Measurements from ENCODE around the gene KRTAP12-2. TPM values are rescaled to one million over a fixed set of nuclear protein-coding genes. Genes with fewer than 3 reads are reported as not detected.

KRTAP12-2 gene
- polyA plus RNA-seq, 1 donor (not counting 4 experiments of a cell fraction or from before 2014, with no cell fraction given) = not detected

DNA sequence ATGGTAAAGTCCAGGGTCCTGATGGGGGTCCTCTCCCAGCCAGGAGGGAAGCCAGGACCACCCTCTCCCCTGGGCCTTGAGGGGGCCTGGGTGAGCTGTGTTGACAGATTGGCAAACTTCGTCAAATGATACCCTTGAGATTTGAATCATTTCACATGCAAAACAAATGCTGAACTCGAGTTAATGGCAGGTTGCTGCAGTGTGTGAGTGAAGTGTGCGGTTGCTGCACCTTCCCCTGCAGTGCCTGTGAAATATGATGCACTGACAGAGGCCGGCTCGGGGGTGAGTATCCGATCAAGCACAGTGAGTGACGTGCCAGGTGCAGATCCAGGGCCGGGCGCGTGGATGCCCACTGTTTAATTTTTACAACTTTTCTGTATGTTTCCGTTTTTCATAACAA, 20.9 kb upstream of the KRTAP12-2 start:
- H3K27me3 ChIP-seq (ENCODE audit: control insufficient read depth, extremely low read depth, insufficient read depth, low read length) = no peaks in the 10 kb centered on the region
- no peak overlapping the region for H3K4me3 ChIP-seq (ENCODE audit: control insufficient read depth in 2 of 3, extremely low read depth in 1 of 3, insufficient read depth in 2 of 3, low read depth in 1 of 3, low read length in 3 of 3)
- TF ChIP-seq, protein P1, sequence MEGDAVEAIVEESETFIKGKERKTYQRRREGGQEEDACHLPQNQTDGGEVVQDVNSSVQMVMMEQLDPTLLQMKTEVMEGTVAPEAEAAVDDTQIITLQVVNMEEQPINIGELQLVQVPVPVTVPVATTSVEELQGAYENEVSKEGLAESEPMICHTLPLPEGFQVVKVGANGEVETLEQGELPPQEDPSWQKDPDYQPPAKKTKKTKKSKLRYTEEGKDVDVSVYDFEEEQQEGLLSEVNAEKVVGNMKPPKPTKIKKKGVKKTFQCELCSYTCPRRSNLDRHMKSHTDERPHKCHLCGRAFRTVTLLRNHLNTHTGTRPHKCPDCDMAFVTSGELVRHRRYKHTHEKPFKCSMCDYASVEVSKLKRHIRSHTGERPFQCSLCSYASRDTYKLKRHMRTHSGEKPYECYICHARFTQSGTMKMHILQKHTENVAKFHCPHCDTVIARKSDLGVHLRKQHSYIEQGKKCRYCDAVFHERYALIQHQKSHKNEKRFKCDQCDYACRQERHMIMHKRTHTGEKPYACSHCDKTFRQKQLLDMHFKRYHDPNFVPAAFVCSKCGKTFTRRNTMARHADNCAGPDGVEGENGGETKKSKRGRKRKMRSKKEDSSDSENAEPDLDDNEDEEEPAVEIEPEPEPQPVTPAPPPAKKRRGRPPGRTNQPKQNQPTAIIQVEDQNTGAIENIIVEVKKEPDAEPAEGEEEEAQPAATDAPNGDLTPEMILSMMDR (optimal IDR thresholded peaks at IDR 0.05 in 1 of 3, IDR thresholded peaks at IDR 0.05 in 1 of 3, conservative IDR thresholded peaks at IDR 0.05 in 1 of 3; ENCODE audit: extremely low read depth in 1 of 3, insufficient read depth in 2 of 3, low read length in 3 of 3) = no peak
- no peaks in the 10 kb centered on the region for H3K36me3 ChIP-seq (ENCODE audit: control insufficient read depth in 2 of 2, extremely low read depth in 1 of 2, insufficient read depth in 2 of 2, low read length in 2 of 2)
- no peak overlapping the region for H3K9ac ChIP-seq (ENCODE audit: control insufficient read depth, extremely low read depth, insufficient read depth, low read length)
- H3K4me1 ChIP-seq (ENCODE audit: control insufficient read depth, extremely low read depth, insufficient read depth, low read length) = no peaks in the 10 kb centered on the region
- no peaks in the 10 kb centered on the region for H3K79me2 ChIP-seq (ENCODE audit: control insufficient read depth, insufficient read depth, low read length)
- H3K9me1 ChIP-seq (ENCODE audit: control insufficient read depth, extremely low read depth, insufficient read depth, low read length) = no peaks in the 10 kb centered on the region
- H2AFZ ChIP-seq (ENCODE audit: control insufficient read depth, low read length) = no peak overlapping the region
- H4K20me1 ChIP-seq (ENCODE audit: control insufficient read depth, extremely low read depth, insufficient read depth, low read length) = no peaks in the 10 kb centered on the region
- no peak overlapping the region for H3K27ac ChIP-seq (ENCODE audit: control insufficient read depth, insufficient read depth, low read length)
- no peak overlapping the region for H3K4me2 ChIP-seq (ENCODE audit: control insufficient read depth, extremely low read depth, insufficient read depth, low read depth, low read length)
- dilution Hi-C loops (cut with MboI; ENCODE audit: extremely low pct_ligation_motif_present, low sequenced_read_pairs) = no loop called here
- DNase-seq (ENCODE audit: low read depth, low spot score) (no peak), FAIRE-seq (no peak)
- H3K9me3 ChIP-seq (ENCODE audit: control insufficient read depth, low read depth, low read length) = no peaks in the 10 kb centered on the region

DNA sequence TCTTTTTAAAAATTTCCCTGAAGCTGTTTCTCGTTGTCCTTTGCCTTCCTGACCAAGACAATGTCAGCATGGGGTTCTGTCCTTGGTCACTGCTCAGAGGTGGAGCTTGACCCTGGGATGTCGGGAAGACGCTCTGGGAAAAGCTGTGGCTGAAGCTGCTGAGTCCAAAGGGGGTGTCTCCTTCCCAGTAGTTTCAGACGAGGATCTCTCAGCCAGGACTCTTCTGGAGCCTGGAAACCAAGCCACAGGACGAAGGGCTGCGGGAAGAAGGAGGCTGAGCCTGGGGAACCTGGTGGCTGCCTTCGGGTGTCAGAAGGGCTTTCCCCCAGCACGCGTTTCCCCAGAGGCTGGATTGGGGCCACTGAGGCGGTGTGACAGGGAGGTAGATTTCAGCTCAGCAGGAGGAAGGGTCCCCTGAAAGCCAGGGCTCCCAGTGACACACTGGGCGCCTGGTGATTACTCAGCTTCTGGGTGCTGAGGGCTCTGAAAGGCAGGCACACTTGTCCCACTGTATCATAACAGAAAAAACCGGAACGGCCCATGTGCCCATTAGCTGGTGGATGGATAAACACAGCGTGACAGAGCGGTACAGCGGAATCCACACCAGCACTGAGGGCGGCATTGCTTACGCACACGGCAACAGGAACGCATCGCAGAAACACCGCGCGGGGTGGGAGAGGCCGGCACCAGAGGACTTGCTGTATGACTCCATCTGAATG, 20.3 kb upstream of the KRTAP12-2 start:
- Histone ChIP-seq H3K4me3 (ENCODE audit: control insufficient read depth in 2 of 3, extremely low read depth in 1 of 3, insufficient read depth in 2 of 3, low read depth in 1 of 3, low read length in 3 of 3) (no peak overlapping the region), H3K27ac (ENCODE audit: control insufficient read depth, insufficient read depth, low read length) (no peak overlapping the region)
- dilution Hi-C loops (cut with MboI; ENCODE audit: extremely low pct_ligation_motif_present, low sequenced_read_pairs) = no loop called here

More for the DNA sequence above, 20.3 kb upstream of the KRTAP12-2 start:
- FAIRE-seq (no peak), DNase-seq (ENCODE audit: low read depth, low spot score) (no peak)
- no peak overlapping the region for H3K9ac ChIP-seq (ENCODE audit: control insufficient read depth, extremely low read depth, insufficient read depth, low read length)
- H2AFZ ChIP-seq (ENCODE audit: control insufficient read depth, low read length) = no peak overlapping the region
- TF ChIP-seq EZH2 (IDR thresholded peaks at IDR 0.05; ENCODE audit: low read length) = no peak
- TF ChIP-seq, protein P1 (optimal IDR thresholded peaks at IDR 0.05 in 1 of 3, IDR thresholded peaks at IDR 0.05 in 1 of 3, conservative IDR thresholded peaks at IDR 0.05 in 1 of 3; ENCODE audit: extremely low read depth in 1 of 3, insufficient read depth in 2 of 3, low read length in 3 of 3) = no peak
- no peaks in the 10 kb centered on the region for H3K36me3 ChIP-seq (ENCODE audit: control insufficient read depth in 2 of 2, extremely low read depth in 1 of 2, insufficient read depth in 2 of 2, low read length in 2 of 2)
- no peaks in the 10 kb centered on the region for H3K27me3 ChIP-seq (ENCODE audit: control insufficient read depth, extremely low read depth, insufficient read depth, low read length)
- H3K4me1 ChIP-seq (ENCODE audit: control insufficient read depth, extremely low read depth, insufficient read depth, low read length) = no peaks in the 10 kb centered on the region
- H3K9me3 ChIP-seq (ENCODE audit: control insufficient read depth, low read depth, low read length) = no peaks in the 10 kb centered on the region
- no peaks in the 10 kb centered on the region for H3K9me1 ChIP-seq (ENCODE audit: control insufficient read depth, extremely low read depth, insufficient read depth, low read length)
- H3K4me2 ChIP-seq (ENCODE audit: control insufficient read depth, extremely low read depth, insufficient read depth, low read depth, low read length) = no peak overlapping the region
- no peaks in the 10 kb centered on the region for H3K79me2 ChIP-seq (ENCODE audit: control insufficient read depth, insufficient read depth, low read length)
- H4K20me1 ChIP-seq (ENCODE audit: control insufficient read depth, extremely low read depth, insufficient read depth, low read length) = no peaks in the 10 kb centered on the region
